ENCODE data around the gene MEIOB.

MEIOB gene

GRCh38 chr16:1808691-1809090 lies 63.3 kb downstream of the MEIOB start:
- TF ChIP-seq TCF12 (IDR thresholded peaks at IDR 0.05; ENCODE audit: low read depth) = no peak
- no peak for TF ChIP-seq TAF1 (IDR thresholded peaks at IDR 0.05; ENCODE audit: low read depth)
- TF ChIP-seq RAD21 (IDR thresholded peaks at IDR 0.05; ENCODE audit: low read depth) = no peak
- no peak for TF ChIP-seq FOXM1 (IDR thresholded peaks at IDR 0.05; ENCODE audit: borderline replicate concordance, low read depth)
- TF ChIP-seq, protein P1, sequence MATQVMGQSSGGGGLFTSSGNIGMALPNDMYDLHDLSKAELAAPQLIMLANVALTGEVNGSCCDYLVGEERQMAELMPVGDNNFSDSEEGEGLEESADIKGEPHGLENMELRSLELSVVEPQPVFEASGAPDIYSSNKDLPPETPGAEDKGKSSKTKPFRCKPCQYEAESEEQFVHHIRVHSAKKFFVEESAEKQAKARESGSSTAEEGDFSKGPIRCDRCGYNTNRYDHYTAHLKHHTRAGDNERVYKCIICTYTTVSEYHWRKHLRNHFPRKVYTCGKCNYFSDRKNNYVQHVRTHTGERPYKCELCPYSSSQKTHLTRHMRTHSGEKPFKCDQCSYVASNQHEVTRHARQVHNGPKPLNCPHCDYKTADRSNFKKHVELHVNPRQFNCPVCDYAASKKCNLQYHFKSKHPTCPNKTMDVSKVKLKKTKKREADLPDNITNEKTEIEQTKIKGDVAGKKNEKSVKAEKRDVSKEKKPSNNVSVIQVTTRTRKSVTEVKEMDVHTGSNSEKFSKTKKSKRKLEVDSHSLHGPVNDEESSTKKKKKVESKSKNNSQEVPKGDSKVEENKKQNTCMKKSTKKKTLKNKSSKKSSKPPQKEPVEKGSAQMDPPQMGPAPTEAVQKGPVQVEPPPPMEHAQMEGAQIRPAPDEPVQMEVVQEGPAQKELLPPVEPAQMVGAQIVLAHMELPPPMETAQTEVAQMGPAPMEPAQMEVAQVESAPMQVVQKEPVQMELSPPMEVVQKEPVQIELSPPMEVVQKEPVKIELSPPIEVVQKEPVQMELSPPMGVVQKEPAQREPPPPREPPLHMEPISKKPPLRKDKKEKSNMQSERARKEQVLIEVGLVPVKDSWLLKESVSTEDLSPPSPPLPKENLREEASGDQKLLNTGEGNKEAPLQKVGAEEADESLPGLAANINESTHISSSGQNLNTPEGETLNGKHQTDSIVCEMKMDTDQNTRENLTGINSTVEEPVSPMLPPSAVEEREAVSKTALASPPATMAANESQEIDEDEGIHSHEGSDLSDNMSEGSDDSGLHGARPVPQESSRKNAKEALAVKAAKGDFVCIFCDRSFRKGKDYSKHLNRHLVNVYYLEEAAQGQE (IDR thresholded peaks at IDR 0.05; ENCODE audit: low read depth) = no peak
- no peak for TF ChIP-seq YY1 (IDR thresholded peaks at IDR 0.05; ENCODE audit: low read depth)
- TF ChIP-seq, protein P2, sequence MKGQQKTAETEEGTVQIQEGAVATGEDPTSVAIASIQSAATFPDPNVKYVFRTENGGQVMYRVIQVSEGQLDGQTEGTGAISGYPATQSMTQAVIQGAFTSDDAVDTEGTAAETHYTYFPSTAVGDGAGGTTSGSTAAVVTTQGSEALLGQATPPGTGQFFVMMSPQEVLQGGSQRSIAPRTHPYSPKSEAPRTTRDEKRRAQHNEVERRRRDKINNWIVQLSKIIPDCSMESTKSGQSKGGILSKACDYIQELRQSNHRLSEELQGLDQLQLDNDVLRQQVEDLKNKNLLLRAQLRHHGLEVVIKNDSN (IDR thresholded peaks at IDR 0.05) = no peak
- no peak for TF ChIP-seq NFIC (IDR thresholded peaks at IDR 0.05)
- no peak for TF ChIP-seq MAX (IDR thresholded peaks at IDR 0.05)
- no peak for TF ChIP-seq TEAD4 (IDR thresholded peaks at IDR 0.05)
- TF ChIP-seq CEBPB (IDR thresholded peaks at IDR 0.05) = no peak
- TF ChIP-seq CREB1 (IDR thresholded peaks at IDR 0.05; ENCODE audit: low read depth) = no peak
- TF ChIP-seq ZBTB7A (IDR thresholded peaks at IDR 0.05; ENCODE audit: low read depth) = no peak

GRCh38 chr16:1807626-1808025 lies 64.3 kb downstream of the MEIOB start:
- TF ChIP-seq YY1 (IDR thresholded peaks at IDR 0.05; ENCODE audit: low read depth) (no peak), RAD21 (IDR thresholded peaks at IDR 0.05; ENCODE audit: low read depth) (no peak)

- TF ChIP-seq TAF1 (IDR thresholded peaks at IDR 0.05; ENCODE audit: low read depth) (no peak), FOXM1 (IDR thresholded peaks at IDR 0.05; ENCODE audit: borderline replicate concordance, low read depth) (no peak), EP300 (IDR thresholded peaks at IDR 0.05; ENCODE audit: borderline replicate concordance) (no peak), TEAD4 (IDR thresholded peaks at IDR 0.05) (no peak), YY1 (IDR thresholded peaks at IDR 0.05; ENCODE audit: low read depth) (no peak), MAX (IDR thresholded peaks at IDR 0.05) (no peak), CREB1 (IDR thresholded peaks at IDR 0.05; ENCODE audit: low read depth) (no peak), CEBPB (IDR thresholded peaks at IDR 0.05) (no peak), NFIC (IDR thresholded peaks at IDR 0.05) (no peak), TCF12 (IDR thresholded peaks at IDR 0.05; ENCODE audit: low read depth) (no peak), EGR1 (IDR thresholded peaks at IDR 0.05) (no peak), RAD21 (IDR thresholded peaks at IDR 0.05; ENCODE audit: low read depth) (no peak)
- TF ChIP-seq, protein P1 (IDR thresholded peaks at IDR 0.05; ENCODE audit: low read depth) = no peak
- TF ChIP-seq, protein P2 (IDR thresholded peaks at IDR 0.05) = no peak
These were observed 71.3 kb downstream of the MEIOB start for GRCh38 chr16:1800701-1801100.

GRCh38 chr16:1794908-1795666 lies 76.9 kb downstream of the MEIOB start:
- TF ChIP-seq YY1 (IDR thresholded peaks at IDR 0.05; ENCODE audit: low read depth) (no peak), TAF1 (IDR thresholded peaks at IDR 0.05; ENCODE audit: low read depth) (no peak), CEBPB (IDR thresholded peaks at IDR 0.05) (no peak)

DNA sequence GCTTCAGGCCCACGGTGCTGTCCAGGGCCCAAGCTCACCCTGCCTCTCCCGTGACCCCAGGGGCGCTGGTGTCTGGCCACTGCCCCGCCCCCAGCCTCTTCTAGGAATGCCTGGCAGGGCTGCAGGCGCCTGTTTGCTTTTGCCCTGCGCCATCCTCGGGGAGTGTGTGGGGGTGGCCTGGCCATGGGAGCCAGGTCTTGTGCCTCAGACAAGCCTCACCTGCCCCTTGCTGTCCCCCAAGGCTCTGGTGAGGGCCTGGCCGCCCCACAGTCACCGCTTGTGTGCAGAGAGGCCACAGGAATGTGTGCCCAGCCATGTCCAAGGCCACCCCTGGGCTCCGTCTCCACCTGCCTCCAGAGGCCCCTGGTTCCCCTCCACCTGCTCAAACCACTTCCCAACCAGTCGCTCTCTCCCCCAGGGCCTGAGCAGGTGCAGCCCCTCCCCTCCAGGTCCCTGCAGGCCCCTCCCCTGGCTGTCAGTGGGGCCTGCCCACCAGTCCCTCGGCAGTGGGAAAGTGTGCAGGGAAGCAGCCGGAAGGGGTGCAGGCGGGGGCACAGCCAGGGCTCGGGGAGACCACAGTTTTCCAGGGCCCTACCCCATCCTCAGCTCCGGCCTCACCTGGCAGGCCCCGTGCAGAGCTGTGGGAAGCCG lies 77.6 kb downstream of the MEIOB start:
- TF ChIP-seq RAD21 (IDR thresholded peaks at IDR 0.05; ENCODE audit: low read depth) (no peak), FOXM1 (IDR thresholded peaks at IDR 0.05; ENCODE audit: borderline replicate concordance, low read depth) (no peak), MAX (IDR thresholded peaks at IDR 0.05) (no peak)
- TF ChIP-seq, protein P1 (IDR thresholded peaks at IDR 0.05; ENCODE audit: low read depth) = no peak

Measured in Ishikawa (cell line).